Measurements from ENCODE around the gene OR5B12. TPM values are rescaled to one million over a fixed set of nuclear protein-coding genes. Genes with fewer than 3 reads are reported as not detected.

OR5B12 gene
- total and polyA plus RNA-seq, 4 donors = not detected

- Histone ChIP-seq H3K36me3 (ENCODE audit: control insufficient read depth in 4 of 4, insufficient read depth in 3 of 4, low read depth in 1 of 4, low read length in 3 of 4) (no peaks in the 10 kb centered on the region), H3K4me3 (ENCODE audit: low read depth in 1 of 3, low read length in 3 of 3) (no peak overlapping the region), H3K27me3 (ENCODE audit: control insufficient read depth in 4 of 4, insufficient read depth in 4 of 4, low read length in 3 of 4) (no peaks in the 10 kb centered on the region), H3K9me3 (ENCODE audit: control insufficient read depth in 4 of 4, low read length in 3 of 4) (peaks cover 6 to 8% (median 7%) of the 10 kb centered on the region in 4 donors), H3K4me1 (ENCODE audit: control insufficient read depth in 4 of 4, insufficient read depth in 4 of 4, low read length in 3 of 4) (no peaks in the 10 kb centered on the region), H3K27ac (ENCODE audit: low read depth in 1 of 2, low read length in 2 of 2) (no peak overlapping the region), H3K9ac (ENCODE audit: low read depth in 1 of 2, low read length in 2 of 2) (peak overlapping the region in 1 of 2 donors; percentile 12)
- TF ChIP-seq EGR1 (IDR thresholded peaks at IDR 0.05; ENCODE audit: low read depth in 2 of 2) = no peak
- no peak for TF ChIP-seq ZBTB33 (IDR thresholded peaks at IDR 0.05)
- no peak for TF ChIP-seq YY1 (IDR thresholded peaks at IDR 0.05)
- no peak for TF ChIP-seq FOXA1 (IDR thresholded peaks at IDR 0.05)
- no peak for TF ChIP-seq RXRA (IDR thresholded peaks at IDR 0.05)
- TF ChIP-seq, protein P1, sequence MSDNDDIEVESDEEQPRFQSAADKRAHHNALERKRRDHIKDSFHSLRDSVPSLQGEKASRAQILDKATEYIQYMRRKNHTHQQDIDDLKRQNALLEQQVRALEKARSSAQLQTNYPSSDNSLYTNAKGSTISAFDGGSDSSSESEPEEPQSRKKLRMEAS (IDR thresholded peaks at IDR 0.05) = no peak
- TF ChIP-seq FOXA2 (IDR thresholded peaks at IDR 0.05) = no peak
- TF ChIP-seq RAD21 (IDR thresholded peaks at IDR 0.05) = no peak
- TF ChIP-seq, protein P2, sequence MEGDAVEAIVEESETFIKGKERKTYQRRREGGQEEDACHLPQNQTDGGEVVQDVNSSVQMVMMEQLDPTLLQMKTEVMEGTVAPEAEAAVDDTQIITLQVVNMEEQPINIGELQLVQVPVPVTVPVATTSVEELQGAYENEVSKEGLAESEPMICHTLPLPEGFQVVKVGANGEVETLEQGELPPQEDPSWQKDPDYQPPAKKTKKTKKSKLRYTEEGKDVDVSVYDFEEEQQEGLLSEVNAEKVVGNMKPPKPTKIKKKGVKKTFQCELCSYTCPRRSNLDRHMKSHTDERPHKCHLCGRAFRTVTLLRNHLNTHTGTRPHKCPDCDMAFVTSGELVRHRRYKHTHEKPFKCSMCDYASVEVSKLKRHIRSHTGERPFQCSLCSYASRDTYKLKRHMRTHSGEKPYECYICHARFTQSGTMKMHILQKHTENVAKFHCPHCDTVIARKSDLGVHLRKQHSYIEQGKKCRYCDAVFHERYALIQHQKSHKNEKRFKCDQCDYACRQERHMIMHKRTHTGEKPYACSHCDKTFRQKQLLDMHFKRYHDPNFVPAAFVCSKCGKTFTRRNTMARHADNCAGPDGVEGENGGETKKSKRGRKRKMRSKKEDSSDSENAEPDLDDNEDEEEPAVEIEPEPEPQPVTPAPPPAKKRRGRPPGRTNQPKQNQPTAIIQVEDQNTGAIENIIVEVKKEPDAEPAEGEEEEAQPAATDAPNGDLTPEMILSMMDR (IDR thresholded peaks at IDR 0.05; ENCODE audit: low read depth, low read length, missing input control) = no peak
- no peak for TF ChIP-seq JUND (IDR thresholded peaks at IDR 0.05)
- TF ChIP-seq, protein P3, sequence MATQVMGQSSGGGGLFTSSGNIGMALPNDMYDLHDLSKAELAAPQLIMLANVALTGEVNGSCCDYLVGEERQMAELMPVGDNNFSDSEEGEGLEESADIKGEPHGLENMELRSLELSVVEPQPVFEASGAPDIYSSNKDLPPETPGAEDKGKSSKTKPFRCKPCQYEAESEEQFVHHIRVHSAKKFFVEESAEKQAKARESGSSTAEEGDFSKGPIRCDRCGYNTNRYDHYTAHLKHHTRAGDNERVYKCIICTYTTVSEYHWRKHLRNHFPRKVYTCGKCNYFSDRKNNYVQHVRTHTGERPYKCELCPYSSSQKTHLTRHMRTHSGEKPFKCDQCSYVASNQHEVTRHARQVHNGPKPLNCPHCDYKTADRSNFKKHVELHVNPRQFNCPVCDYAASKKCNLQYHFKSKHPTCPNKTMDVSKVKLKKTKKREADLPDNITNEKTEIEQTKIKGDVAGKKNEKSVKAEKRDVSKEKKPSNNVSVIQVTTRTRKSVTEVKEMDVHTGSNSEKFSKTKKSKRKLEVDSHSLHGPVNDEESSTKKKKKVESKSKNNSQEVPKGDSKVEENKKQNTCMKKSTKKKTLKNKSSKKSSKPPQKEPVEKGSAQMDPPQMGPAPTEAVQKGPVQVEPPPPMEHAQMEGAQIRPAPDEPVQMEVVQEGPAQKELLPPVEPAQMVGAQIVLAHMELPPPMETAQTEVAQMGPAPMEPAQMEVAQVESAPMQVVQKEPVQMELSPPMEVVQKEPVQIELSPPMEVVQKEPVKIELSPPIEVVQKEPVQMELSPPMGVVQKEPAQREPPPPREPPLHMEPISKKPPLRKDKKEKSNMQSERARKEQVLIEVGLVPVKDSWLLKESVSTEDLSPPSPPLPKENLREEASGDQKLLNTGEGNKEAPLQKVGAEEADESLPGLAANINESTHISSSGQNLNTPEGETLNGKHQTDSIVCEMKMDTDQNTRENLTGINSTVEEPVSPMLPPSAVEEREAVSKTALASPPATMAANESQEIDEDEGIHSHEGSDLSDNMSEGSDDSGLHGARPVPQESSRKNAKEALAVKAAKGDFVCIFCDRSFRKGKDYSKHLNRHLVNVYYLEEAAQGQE (IDR thresholded peaks at IDR 0.05) = no peak
- no peak for TF ChIP-seq GABPA (IDR thresholded peaks at IDR 0.05 in 1 of 2, conservative IDR thresholded peaks at IDR 0.05 in 1 of 2)
- TF ChIP-seq TAF1 (conservative IDR thresholded peaks at IDR 0.05) = no peak
- TF ChIP-seq ATF3 (IDR thresholded peaks at IDR 0.05) = no peak
- TF ChIP-seq HNF4G (IDR thresholded peaks at IDR 0.05) = no peak
- TF ChIP-seq SP1 (IDR thresholded peaks at IDR 0.05) = no peak
- no peak for TF ChIP-seq HNF4A (conservative IDR thresholded peaks at IDR 0.05)
- TF ChIP-seq NR2F2 (IDR thresholded peaks at IDR 0.05) = no peak
- 69% methylated on average over 6 of the region's 6 CpGs for WGBS
- DNase-seq (ENCODE audit: low spot score) = no peak
Observed at GRCh38 chr11:58446294-58446693, 4.3 kb upstream of the OR5B12 start.

Measured in liver (tissue), 9 donors.